ENCODE results near the gene PSMD2.

The PSMD2 gene

DNA sequence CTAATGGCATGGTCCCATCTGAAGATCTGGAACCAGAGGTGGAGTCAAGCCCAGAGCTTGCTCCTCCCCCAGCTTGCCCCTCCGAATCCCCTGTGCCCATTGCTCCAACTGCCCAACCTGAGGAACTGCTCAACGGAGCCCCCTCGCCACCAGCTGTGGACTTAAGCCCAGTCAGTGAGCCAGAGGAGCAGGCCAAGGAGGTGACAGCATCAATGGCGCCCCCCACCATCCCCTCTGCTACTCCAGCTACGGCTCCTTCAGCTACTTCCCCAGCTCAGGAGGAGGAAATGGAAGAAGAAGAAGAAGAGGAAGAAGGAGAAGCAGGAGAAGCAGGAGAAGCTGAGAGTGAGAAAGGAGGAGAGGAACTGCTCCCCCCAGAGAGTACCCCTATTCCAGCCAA is 22.6 kb downstream of the PSMD2 start:
- TF ChIP-seq, protein P1, sequence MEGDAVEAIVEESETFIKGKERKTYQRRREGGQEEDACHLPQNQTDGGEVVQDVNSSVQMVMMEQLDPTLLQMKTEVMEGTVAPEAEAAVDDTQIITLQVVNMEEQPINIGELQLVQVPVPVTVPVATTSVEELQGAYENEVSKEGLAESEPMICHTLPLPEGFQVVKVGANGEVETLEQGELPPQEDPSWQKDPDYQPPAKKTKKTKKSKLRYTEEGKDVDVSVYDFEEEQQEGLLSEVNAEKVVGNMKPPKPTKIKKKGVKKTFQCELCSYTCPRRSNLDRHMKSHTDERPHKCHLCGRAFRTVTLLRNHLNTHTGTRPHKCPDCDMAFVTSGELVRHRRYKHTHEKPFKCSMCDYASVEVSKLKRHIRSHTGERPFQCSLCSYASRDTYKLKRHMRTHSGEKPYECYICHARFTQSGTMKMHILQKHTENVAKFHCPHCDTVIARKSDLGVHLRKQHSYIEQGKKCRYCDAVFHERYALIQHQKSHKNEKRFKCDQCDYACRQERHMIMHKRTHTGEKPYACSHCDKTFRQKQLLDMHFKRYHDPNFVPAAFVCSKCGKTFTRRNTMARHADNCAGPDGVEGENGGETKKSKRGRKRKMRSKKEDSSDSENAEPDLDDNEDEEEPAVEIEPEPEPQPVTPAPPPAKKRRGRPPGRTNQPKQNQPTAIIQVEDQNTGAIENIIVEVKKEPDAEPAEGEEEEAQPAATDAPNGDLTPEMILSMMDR (IDR thresholded peaks at IDR 0.05; ENCODE audit: low read depth, low read length), result no peak
- H3K4me3 ChIP-seq (ENCODE audit: low read depth, low read length), result no peak overlapping the region

DNA sequence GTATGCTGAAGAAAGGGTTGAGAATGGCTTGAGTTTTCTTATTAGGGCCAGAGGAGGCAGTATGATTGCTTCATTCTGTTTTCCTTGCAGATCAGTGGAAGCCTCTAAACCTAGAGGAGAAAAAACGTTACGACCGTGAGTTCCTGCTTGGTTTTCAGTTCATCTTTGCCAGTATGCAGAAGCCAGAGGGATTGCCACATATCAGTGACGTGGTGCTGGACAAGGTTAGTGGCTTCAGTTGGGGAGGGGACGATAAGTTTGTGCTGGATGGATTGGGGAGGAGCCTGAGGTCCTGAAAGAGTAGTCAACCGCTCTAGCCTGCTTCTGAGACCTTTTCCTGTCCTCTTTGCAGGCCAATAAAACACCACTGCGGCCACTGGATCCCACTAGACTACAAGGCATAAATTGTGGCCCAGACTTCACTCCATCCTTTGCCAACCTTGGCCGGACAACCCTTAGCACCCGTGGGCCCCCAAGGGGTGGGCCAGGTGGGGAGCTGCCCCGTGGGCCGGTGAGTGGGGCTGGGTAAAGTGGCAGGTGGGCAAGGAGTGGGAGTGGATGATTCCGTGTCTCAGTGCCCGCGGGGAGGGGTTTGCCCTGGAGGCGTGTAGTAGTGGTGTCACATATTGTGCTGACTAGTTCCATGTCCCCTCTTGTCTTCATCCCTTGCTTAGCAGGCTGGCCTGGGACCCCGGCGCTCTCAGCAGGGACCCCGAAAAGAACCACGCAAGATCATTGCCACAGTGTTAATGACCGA is 23.9 kb downstream of the PSMD2 start:
- TF ChIP-seq, protein P1 (IDR thresholded peaks at IDR 0.05; ENCODE audit: low read depth, low read length), result no peak
- no peak overlapping the region for H3K4me3 ChIP-seq (ENCODE audit: low read depth, low read length)

DNA sequence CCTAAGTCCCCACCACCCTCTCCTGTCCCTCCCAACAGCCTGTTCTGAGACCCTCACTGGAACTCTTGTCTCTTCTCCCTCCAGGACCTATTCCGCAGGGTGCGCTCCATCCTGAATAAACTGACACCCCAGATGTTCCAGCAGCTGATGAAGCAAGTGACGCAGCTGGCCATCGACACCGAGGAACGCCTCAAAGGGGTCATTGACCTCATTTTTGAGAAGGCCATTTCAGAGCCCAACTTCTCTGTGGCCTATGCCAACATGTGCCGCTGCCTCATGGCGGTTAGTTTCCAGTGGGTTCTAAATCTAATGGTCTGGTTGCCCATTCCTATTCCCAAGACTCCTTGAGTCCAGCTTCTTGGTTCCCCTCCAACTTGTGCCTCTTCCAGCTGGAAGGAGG is 24.7 kb downstream of the PSMD2 start:
- TF ChIP-seq, protein P1 (IDR thresholded peaks at IDR 0.05; ENCODE audit: low read depth, low read length), result no peak
- no peak overlapping the region for H3K4me3 ChIP-seq (ENCODE audit: low read depth, low read length)

DNA sequence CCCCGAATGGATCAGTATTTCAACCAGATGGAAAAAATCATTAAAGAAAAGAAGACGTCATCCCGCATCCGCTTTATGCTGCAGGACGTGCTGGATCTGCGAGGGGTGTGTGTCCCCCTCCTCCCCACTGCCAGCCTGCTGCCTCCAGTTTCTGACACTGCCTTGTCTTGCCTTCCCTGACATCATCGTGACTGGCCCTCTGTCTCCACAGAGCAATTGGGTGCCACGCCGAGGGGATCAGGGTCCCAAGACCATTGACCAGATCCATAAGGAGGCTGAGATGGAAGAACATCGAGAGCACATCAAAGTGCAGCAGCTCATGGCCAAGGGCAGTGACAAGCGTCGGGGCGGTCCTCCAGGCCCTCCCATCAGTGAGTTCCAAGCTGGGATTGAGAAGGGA is 26.2 kb downstream of the PSMD2 start:
- TF ChIP-seq, protein P1 (IDR thresholded peaks at IDR 0.05; ENCODE audit: low read depth, low read length), result no peak

DNA sequence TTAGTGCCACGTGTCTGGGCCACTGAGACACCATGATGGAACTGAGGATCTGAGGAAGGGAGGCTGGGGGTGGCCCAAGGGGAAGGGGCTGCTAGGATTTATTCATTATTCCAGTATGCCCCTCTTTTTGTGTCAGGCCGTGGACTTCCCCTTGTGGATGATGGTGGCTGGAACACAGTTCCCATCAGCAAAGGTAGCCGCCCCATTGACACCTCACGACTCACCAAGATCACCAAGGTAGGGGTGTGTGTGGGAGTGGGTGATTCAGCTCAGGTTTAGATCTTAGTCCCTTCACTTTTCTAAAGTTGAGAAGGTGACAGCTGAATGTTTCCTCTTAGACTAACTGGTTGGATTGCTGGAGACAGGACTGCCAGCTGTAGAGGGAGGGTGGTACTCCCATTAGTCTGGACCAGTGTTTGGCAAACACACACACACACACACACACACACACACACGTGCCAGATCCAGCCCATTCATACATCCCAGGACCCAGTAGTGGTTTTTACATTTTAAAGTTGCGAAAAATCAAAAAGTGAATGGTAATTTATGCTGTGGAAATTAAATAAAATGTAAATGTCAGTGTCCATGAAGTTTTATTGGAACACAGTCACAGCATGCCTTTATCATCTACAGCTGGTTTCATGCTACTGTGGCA is 26.8 kb downstream of the PSMD2 start:
- no peak overlapping the region for H3K4me3 ChIP-seq (ENCODE audit: low read depth, low read length)

More for the DNA sequence above, 26.2 kb downstream of the PSMD2 start:
- no peak overlapping the region for H3K4me3 ChIP-seq (ENCODE audit: low read depth, low read length)

DNA sequence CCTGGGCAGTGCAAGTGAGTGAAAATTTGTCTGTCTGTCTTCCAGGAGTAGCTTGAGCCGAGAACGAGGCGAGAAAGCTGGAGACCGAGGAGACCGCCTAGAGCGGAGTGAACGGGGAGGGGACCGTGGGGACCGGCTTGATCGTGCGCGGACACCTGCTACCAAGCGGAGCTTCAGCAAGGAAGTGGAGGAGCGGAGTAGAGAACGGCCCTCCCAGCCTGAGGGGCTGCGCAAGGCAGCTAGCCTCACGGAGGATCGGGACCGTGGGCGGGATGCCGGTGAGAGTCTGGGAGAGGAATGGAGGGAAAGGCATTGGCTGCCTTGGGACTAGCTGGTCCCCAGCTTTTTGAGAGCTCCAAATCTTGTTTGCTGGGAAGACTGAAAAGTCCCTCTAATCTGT is 28.1 kb downstream of the PSMD2 start:
- TF ChIP-seq, protein P1 (IDR thresholded peaks at IDR 0.05; ENCODE audit: low read depth, low read length), result no peak
- no peak overlapping the region for H3K4me3 ChIP-seq (ENCODE audit: low read depth, low read length)

More for the DNA sequence above, 26.8 kb downstream of the PSMD2 start:
- TF ChIP-seq, protein P1 (IDR thresholded peaks at IDR 0.05; ENCODE audit: low read depth, low read length), result no peak

DNA sequence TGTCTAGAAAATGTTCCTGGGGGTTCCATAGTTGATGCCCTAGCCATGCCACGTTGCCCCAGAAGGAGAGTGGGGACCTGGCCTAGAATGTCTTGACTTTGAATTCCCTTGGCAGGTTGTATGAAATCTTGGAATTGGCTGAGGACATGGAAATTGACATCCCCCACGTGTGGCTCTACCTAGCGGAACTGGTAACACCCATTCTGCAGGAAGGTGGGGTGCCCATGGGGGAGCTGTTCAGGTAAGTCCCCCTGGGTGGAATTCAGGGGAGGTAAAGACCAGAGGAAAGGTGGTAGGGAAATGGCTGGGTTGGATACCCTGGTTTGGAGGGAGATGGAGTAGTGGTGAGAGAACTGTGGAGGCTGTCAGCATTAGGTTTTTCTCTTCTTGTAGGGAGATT is 29.5 kb downstream of the PSMD2 start:
- TF ChIP-seq, protein P1 (IDR thresholded peaks at IDR 0.05; ENCODE audit: low read depth, low read length), result no peak
- no peak overlapping the region for H3K4me3 ChIP-seq (ENCODE audit: low read depth, low read length)
